Cerebellar cortex (tissue), 1 donor: ENCODE data around the gene PPP1R12A.
"Not testable (repeated sequence)": the region's sequence is repeated elsewhere in the genome, so short reads cannot be mapped to it uniquely, and the experiment has no call there.

Source experiments
- DNase-seq: peaks from one replicate; pipeline ENCODE4 v3.0.0-alpha.2; 2015; ENCODE audit warnings: low spot score

Gene PPP1R12A

GRCh38 chr12:79935021-79935623, at the start of gene PPP1R12A:
TSS of gene PPP1R12A (minus strand) at chr12:79935097. CDS start at chr12:79934931, 166 bp downstream.
- DNase-seq, result peak; percentile 96

- DNase-seq, result no peak
Measured at GRCh38 chr12:79983986-79984620, 49.2 kb upstream of the PPP1R12A start.

- no peak for DNase-seq
Measured at GRCh38 chr12:79983492-79983891, 48.6 kb upstream of the PPP1R12A start.

- DNase-seq, result no peak
Measured at GRCh38 chr12:79982086-79983062, 47.5 kb upstream of the PPP1R12A start.

- DNase-seq, result no peak
Measured at GRCh38 chr12:79978692-79979091, 43.8 kb upstream of the PPP1R12A start.

GRCh38 chr12:79977856-79978460, 43.1 kb upstream of the PPP1R12A start:
- DNase-seq, result not testable (repeated sequence)

- DNase-seq, result no peak
Measured at GRCh38 chr12:79975143-79975542, 40.2 kb upstream of the PPP1R12A start.

- peak; percentile 5 for DNase-seq
Measured at GRCh38 chr12:79973801-79974200, 38.9 kb upstream of the PPP1R12A start.

GRCh38 chr12:79964100-79964627, 29.3 kb upstream of the PPP1R12A start:
- no peak for DNase-seq

- DNase-seq, result no peak
Measured at GRCh38 chr12:79961411-79961810, 26.5 kb upstream of the PPP1R12A start.

- no peak for DNase-seq
Measured at GRCh38 chr12:79959484-79959883, 24.6 kb upstream of the PPP1R12A start.

- no peak for DNase-seq
Measured at GRCh38 chr12:79956896-79957295, 22.0 kb upstream of the PPP1R12A start.

GRCh38 chr12:79955561-79955960, 20.7 kb upstream of the PPP1R12A start:
- no peak for DNase-seq

- no peak for DNase-seq
Measured at GRCh38 chr12:79954037-79954610, 19.2 kb upstream of the PPP1R12A start.

GRCh38 chr12:79949098-79949497, 14.2 kb upstream of the PPP1R12A start:
- no peak for DNase-seq

- DNase-seq, result no peak
Measured at GRCh38 chr12:79945433-79945832, 10.5 kb upstream of the PPP1R12A start.

GRCh38 chr12:79944565-79944964, 9.7 kb upstream of the PPP1R12A start:
- DNase-seq, result no peak

GRCh38 chr12:79942846-79943245, 7.9 kb upstream of the PPP1R12A start:
- not testable (repeated sequence) for DNase-seq

- no peak for DNase-seq
Measured at GRCh38 chr12:79939728-79940310, 4.9 kb upstream of the PPP1R12A start.

GRCh38 chr12:79938843-79939242, 3.9 kb upstream of the PPP1R12A start:
- no peak for DNase-seq

GRCh38 chr12:79936670-79937069, 1.8 kb upstream of the PPP1R12A start:
- no peak for DNase-seq
